ENCODE results near the gene GHR. TPM values are rescaled to one million over a fixed set of nuclear protein-coding genes. Genes with fewer than 3 reads are reported as not detected.

The GHR gene
- total and polyA plus RNA-seq, 8 donors: 0.73 to 3.9 (median 1.3) TPM

DNA sequence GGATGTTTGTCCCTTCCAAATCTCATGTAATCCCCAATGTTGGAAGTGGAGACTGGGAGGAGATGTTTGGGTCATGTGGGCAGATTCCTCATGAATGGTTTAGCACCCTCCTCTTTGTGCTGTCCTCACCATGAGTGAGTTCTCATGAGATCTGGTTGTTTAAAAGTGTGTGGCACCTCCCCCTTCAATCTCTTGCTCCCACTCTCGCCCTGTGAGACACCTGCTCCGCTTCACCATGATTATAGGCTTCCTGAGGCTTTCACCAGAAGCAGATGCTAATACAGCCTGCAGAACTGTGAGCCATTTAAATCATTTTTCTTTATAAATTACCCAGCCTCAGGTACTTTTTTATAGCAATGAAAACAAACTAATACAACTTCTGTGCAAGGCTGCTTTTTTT, 206.0 kb downstream of the GHR start:
- Histone ChIP-seq H3K27ac (no peak overlapping the region), H3K36me3 (no peaks in the 10 kb centered on the region), H3K9me3 (no peaks in the 10 kb centered on the region), H3K4me1 (no peaks in the 10 kb centered on the region), H3K4me3 (no peak overlapping the region), H3K27me3 (no peaks in the 10 kb centered on the region)
- ATAC-seq: no peak
- no peak for DNase-seq
- intact Hi-C loops (cut with DNase I): no loop called here
- TF ChIP-seq, protein P1, sequence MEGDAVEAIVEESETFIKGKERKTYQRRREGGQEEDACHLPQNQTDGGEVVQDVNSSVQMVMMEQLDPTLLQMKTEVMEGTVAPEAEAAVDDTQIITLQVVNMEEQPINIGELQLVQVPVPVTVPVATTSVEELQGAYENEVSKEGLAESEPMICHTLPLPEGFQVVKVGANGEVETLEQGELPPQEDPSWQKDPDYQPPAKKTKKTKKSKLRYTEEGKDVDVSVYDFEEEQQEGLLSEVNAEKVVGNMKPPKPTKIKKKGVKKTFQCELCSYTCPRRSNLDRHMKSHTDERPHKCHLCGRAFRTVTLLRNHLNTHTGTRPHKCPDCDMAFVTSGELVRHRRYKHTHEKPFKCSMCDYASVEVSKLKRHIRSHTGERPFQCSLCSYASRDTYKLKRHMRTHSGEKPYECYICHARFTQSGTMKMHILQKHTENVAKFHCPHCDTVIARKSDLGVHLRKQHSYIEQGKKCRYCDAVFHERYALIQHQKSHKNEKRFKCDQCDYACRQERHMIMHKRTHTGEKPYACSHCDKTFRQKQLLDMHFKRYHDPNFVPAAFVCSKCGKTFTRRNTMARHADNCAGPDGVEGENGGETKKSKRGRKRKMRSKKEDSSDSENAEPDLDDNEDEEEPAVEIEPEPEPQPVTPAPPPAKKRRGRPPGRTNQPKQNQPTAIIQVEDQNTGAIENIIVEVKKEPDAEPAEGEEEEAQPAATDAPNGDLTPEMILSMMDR (IDR thresholded peaks at IDR 0.05): no peak
- no peak for FAIRE-seq
- 90% methylated on average over 2 of the region's 2 CpGs; no CpG with 5 or more reads in 1 of the 2 donors for WGBS, 2 donors

DNA sequence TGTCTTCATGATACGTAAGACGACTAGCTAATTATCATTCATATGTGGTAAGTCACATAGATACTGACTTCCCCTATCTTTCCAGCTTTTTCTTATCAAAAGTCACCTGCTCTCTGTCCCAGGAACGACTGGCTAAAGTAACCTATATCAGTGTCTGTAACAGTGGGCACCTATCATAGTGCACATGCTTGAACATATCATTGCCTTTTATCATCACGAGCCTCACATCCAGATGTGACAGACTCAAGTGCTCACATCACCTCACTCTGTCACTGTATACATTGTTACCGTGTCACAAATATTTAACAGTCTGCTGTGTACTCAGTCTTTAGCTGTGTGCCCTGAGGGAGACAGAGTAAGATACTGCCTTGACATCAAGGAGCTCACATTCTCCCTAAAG, 208.0 kb downstream of the GHR start:
- H3K27ac ChIP-seq: no peak overlapping the region
- FAIRE-seq (no peak), ATAC-seq (peak in 1 of 4 donors; percentile 43), DNase-seq (no peak)
- H3K27me3 ChIP-seq: no peaks in the 10 kb centered on the region
- H3K4me3 ChIP-seq: no peak overlapping the region
- TF ChIP-seq, protein P1 (IDR thresholded peaks at IDR 0.05): no peak
- intact Hi-C loops (cut with DNase I): no loop called here
- H3K9me3 ChIP-seq: no peaks in the 10 kb centered on the region
- no peaks in the 10 kb centered on the region for H3K4me1 ChIP-seq
- no peaks in the 10 kb centered on the region for H3K36me3 ChIP-seq
- 18 to 24% methylated on average over 5 of the region's 5 CpGs for WGBS, 2 donors

DNA sequence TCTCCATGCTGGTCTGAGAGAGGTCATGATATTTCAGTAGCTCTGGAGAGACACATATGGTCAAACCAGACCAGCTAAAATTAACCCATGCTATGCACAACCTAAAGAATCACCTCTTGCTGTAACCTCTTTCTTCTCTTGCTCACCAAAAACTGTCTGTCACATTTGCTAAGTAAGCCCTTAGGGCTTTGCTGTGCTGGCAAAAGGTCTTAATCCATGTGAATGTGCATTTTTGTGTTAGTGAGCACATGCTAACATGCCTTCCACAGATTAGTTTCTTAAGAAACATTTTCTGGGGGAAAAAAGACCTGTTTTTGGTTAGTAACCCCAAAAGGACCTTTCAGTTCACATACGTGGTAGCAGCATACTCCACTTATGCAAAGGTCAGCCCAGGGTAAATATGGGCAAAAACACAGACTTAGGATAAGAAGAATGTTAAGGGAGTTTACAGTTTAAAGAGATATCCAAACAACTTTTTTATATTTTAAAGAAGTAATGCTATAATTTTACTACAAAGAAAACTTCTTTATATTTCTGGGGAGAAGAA, 209.2 kb downstream of the GHR start:
- ATAC-seq: no peak
- FAIRE-seq: no peak
- no peak for DNase-seq
- Histone ChIP-seq H3K27ac (no peak overlapping the region), H3K9me3 (no peaks in the 10 kb centered on the region), H3K27me3 (no peaks in the 10 kb centered on the region), H3K4me1 (no peaks in the 10 kb centered on the region), H3K36me3 (no peaks in the 10 kb centered on the region), H3K4me3 (no peak overlapping the region)
- 20 to 22% methylated on average over 1 of the region's 1 CpG for WGBS, 2 donors
- TF ChIP-seq, protein P1 (IDR thresholded peaks at IDR 0.05): no peak
- intact Hi-C loops (cut with DNase I): no loop called here

DNA sequence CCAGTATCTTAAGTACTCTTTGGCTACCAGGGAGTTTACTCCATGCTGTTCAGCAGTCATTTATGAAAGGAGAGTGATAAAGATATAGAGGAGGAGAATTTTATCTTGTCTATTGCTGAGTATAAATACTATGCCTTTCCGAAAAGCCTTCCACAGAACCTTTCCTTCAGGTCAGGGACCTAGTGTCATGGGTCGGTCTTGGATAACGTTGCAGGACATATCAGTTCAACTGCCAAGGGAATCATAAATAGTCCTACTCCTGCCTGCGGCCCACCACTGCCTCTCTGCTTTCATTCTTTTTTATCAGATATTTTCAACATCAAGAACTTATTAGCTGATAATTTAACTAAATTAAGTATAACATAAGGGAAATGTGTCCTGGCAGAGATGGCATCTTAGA, 211.3 kb downstream of the GHR start:
- DNase-seq (no peak), ATAC-seq (no peak), FAIRE-seq (no peak)
- Histone ChIP-seq H3K36me3 (no peaks in the 10 kb centered on the region), H3K4me1 (no peaks in the 10 kb centered on the region), H3K4me3 (no peak overlapping the region), H3K27ac (no peak overlapping the region), H3K9me3 (no peaks in the 10 kb centered on the region), H3K27me3 (no peaks in the 10 kb centered on the region)
- TF ChIP-seq, protein P1 (IDR thresholded peaks at IDR 0.05): no peak
- WGBS, 2 donors: 86 to 91% methylated on average over 4 of the region's 4 CpGs
- intact Hi-C loops (cut with DNase I): no loop called here

DNA sequence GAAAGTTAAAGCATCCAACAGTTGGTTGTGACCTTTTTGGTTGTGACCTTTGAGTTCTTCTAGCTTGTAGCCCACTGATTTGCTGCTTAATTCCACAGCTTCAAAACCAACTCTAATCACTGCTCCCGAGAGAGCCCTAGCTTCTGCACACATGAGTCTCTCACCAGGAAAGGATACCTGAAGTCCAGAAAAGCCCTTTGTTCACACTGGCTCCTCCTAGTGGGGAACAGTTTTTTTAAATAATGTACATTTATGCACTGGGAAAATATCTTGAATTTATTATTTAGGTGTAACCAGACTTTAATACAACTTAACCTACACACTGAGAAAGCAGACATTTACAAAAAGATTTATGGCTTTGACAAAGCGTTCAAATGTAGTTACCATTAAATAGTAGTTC, 213.2 kb downstream of the GHR start:
- no peak for FAIRE-seq
- Histone ChIP-seq H3K4me1 (no peaks in the 10 kb centered on the region), H3K9me3 (no peaks in the 10 kb centered on the region), H3K27ac (no peak overlapping the region), H3K27me3 (no peaks in the 10 kb centered on the region), H3K4me3 (no peak overlapping the region), H3K36me3 (no peaks in the 10 kb centered on the region)
- no peak for DNase-seq
- 54 to 57% methylated on average over 2 of the region's 2 CpGs for WGBS, 2 donors
- ATAC-seq: no peak
- TF ChIP-seq, protein P1 (IDR thresholded peaks at IDR 0.05): no peak
- intact Hi-C loops (cut with DNase I): no loop called here

Data from pancreas (tissue), 10 donors.